Measurements from ENCODE around the gene PBX1. TPM values are rescaled to one million over a fixed set of nuclear protein-coding genes. Genes with fewer than 3 reads are reported as not detected.

Gene PBX1
- total RNA-seq, 1 donor from 2014 or later = 29.7 TPM

- H3K4me1 Mint-ChIP-seq (ENCODE audit: unreplicated experiment) = no peaks in the 10 kb centered on the region
- H3K9me3 Mint-ChIP-seq (ENCODE audit: unreplicated experiment) = no peaks in the 10 kb centered on the region
Observed at GRCh38 chr1:164515711-164516331, 43.2 kb upstream of the PBX1 start.

GRCh38 chr1:164516591-164516990 lies 42.4 kb upstream of the PBX1 start:
- H3K27me3 Mint-ChIP-seq (ENCODE audit: unreplicated experiment) = peaks cover 26% of the 10 kb centered on the region
- H3K4me3 Mint-ChIP-seq (ENCODE audit: unreplicated experiment) = no peak overlapping the region
- H3K36me3 Mint-ChIP-seq (ENCODE audit: unreplicated experiment) = no peaks in the 10 kb centered on the region
- no peak for DNase-seq (ENCODE audit: extremely low spot score, unreplicated experiment)
- no peak overlapping the region for H3K27ac Mint-ChIP-seq (ENCODE audit: unreplicated experiment)
- no peaks in the 10 kb centered on the region for H3K4me1 Mint-ChIP-seq (ENCODE audit: unreplicated experiment)
- H3K9me3 Mint-ChIP-seq (ENCODE audit: unreplicated experiment) = no peaks in the 10 kb centered on the region
- TF ChIP-seq CTCF (IDR thresholded peaks at IDR 0.05) = no peak

More at GRCh38 chr1:164515711-164516331, 43.2 kb upstream of the PBX1 start:
- H3K4me3 Mint-ChIP-seq (ENCODE audit: unreplicated experiment) = no peak overlapping the region
- no peaks in the 10 kb centered on the region for H3K36me3 Mint-ChIP-seq (ENCODE audit: unreplicated experiment)
- H3K27me3 Mint-ChIP-seq (ENCODE audit: unreplicated experiment) = peaks cover 26% of the 10 kb centered on the region
- no peak for TF ChIP-seq CTCF (IDR thresholded peaks at IDR 0.05)
- no peak overlapping the region for H3K27ac Mint-ChIP-seq (ENCODE audit: unreplicated experiment)
- DNase-seq (ENCODE audit: extremely low spot score, unreplicated experiment) = no peak

- Mint-ChIP-seq H3K4me1 (ENCODE audit: unreplicated experiment) (no peaks in the 10 kb centered on the region), H3K36me3 (ENCODE audit: unreplicated experiment) (no peaks in the 10 kb centered on the region), H3K27ac (ENCODE audit: unreplicated experiment) (no peak overlapping the region), H3K4me3 (ENCODE audit: unreplicated experiment) (no peak overlapping the region), H3K27me3 (ENCODE audit: unreplicated experiment) (peaks cover 29% of the 10 kb centered on the region), H3K9me3 (ENCODE audit: unreplicated experiment) (no peaks in the 10 kb centered on the region)
- TF ChIP-seq CTCF (IDR thresholded peaks at IDR 0.05) = no peak
- DNase-seq (ENCODE audit: extremely low spot score, unreplicated experiment) = no peak
Observed at GRCh38 chr1:164518692-164519332, 40.2 kb upstream of the PBX1 start.

GRCh38 chr1:164519426-164519825 lies 39.6 kb upstream of the PBX1 start:
- Mint-ChIP-seq H3K9me3 (ENCODE audit: unreplicated experiment) (no peaks in the 10 kb centered on the region), H3K4me1 (ENCODE audit: unreplicated experiment) (no peaks in the 10 kb centered on the region), H3K27me3 (ENCODE audit: unreplicated experiment) (peaks cover 27% of the 10 kb centered on the region), H3K36me3 (ENCODE audit: unreplicated experiment) (no peaks in the 10 kb centered on the region), H3K4me3 (ENCODE audit: unreplicated experiment) (no peak overlapping the region), H3K27ac (ENCODE audit: unreplicated experiment) (no peak overlapping the region)
- no peak for TF ChIP-seq CTCF (IDR thresholded peaks at IDR 0.05)
- no peak for DNase-seq (ENCODE audit: extremely low spot score, unreplicated experiment)

- TF ChIP-seq CTCF (IDR thresholded peaks at IDR 0.05) = no peak
- Mint-ChIP-seq H3K27ac (ENCODE audit: unreplicated experiment) (no peak overlapping the region), H3K9me3 (ENCODE audit: unreplicated experiment) (peaks cover 16% of the 10 kb centered on the region), H3K27me3 (ENCODE audit: unreplicated experiment) (peaks cover 15% of the 10 kb centered on the region), H3K4me3 (ENCODE audit: unreplicated experiment) (no peak overlapping the region), H3K4me1 (ENCODE audit: unreplicated experiment) (peaks cover 4% of the 10 kb centered on the region), H3K36me3 (ENCODE audit: unreplicated experiment) (no peaks in the 10 kb centered on the region)
- DNase-seq (ENCODE audit: extremely low spot score, unreplicated experiment) = no peak
Observed at GRCh38 chr1:164524810-164525209, 34.2 kb upstream of the PBX1 start.

Measured in osteocyte (in vitro differentiated cells).